ENCODE data around the gene OR1J4.
A peak's percentile ranks its signal among the peaks of the same experiment; 100 is the strongest.

GRCh38 chr9:122498883-122499288 is 20.1 kb upstream of the OR1J4 start:
- TF ChIP-seq EZH2 (IDR thresholded peaks at IDR 0.05; ENCODE audit: borderline replicate concordance, low read depth, low read length, poor library complexity, severe bottlenecking) (no peak), CTCF (conservative IDR thresholded peaks at IDR 0.05; ENCODE audit: low read depth, low read length) (peak; percentile 88)
